GM12892 (cell line): Measurements from ENCODE around the gene SUN1.

Experiments
- POLR2A ChIP-seq: IDR thresholded peaks from 2 replicates; pipeline ENCODE4 v1.6.1; 2011; ENCODE audit warnings: low read depth, low read length, control low read depth
- POLR2AphosphoS5 ChIP-seq: IDR thresholded peaks from 2 replicates; pipeline ENCODE4 v1.6.1; 2011; ENCODE audit warnings: low read depth, low read length, control low read depth
- TAF1 ChIP-seq: IDR thresholded peaks from 2 replicates; pipeline ENCODE4 v1.6.1; 2011; ENCODE audit warnings: low read depth, mild to moderate bottlenecking, control low read depth, low read length, borderline replicate concordance

- TF ChIP-seq POLR2A = no peak
- no peak for TF ChIP-seq POLR2AphosphoS5
- TF ChIP-seq TAF1 = no peak
Observed at GRCh38 chr7:818031-818699, 14.1 kb upstream of the SUN1 start.
